ENCODE results near the gene LDLRAD2.

- TF ChIP-seq SP1 (IDR thresholded peaks at IDR 0.05) (no peak), NFRKB (IDR thresholded peaks at IDR 0.05) (no peak), FOXM1 (IDR thresholded peaks at IDR 0.05; ENCODE audit: borderline replicate concordance) (no peak), ELF4 (IDR thresholded peaks at IDR 0.05) (no peak), PKNOX1 (IDR thresholded peaks at IDR 0.05) (no peak), L3MBTL2 (conservative IDR thresholded peaks at IDR 0.05) (no peak), BHLHE40 (IDR thresholded peaks at IDR 0.05; ENCODE audit: borderline replicate concordance) (no peak), LEF1 (IDR thresholded peaks at IDR 0.05; ENCODE audit: borderline replicate concordance) (no peak), ZNF384 (IDR thresholded peaks at IDR 0.05) (no peak)
Measured at GRCh38 chr1:21840981-21841380, 28.9 kb downstream of the LDLRAD2 start.
